Activated naive CD4-positive, alpha-beta T cell treated with anti-CD3 and anti-CD28 coated beads, Interleukin-2, amount 50 U/mL, for 24 hours (primary cell): ENCODE data around the gene KIF26A.

Experiments used
- H3K27ac Mint-ChIP-seq: one replicate; pipeline ENCODE4 v1.8.0; 2021; ENCODE audit warnings: mild to moderate bottlenecking, mixed read lengths
- H3K27me3 Mint-ChIP-seq: one replicate; pipeline ENCODE4 v1.8.0; 2021; ENCODE audit warnings: mixed read lengths
- H3K36me3 Mint-ChIP-seq: one replicate; pipeline ENCODE4 v1.8.0; 2021; ENCODE audit warnings: mixed read lengths
- H3K4me1 Mint-ChIP-seq: one replicate; pipeline ENCODE4 v1.8.0; 2021; ENCODE audit warnings: mixed read lengths
- H3K4me3 Mint-ChIP-seq: one replicate; pipeline ENCODE4 v1.8.0; 2021; ENCODE audit warnings: mild to moderate bottlenecking, mixed read lengths
- H3K9me3 Mint-ChIP-seq: one replicate; pipeline ENCODE4 v1.8.0; 2021; ENCODE audit warnings: mixed read lengths

The KIF26A gene

DNA sequence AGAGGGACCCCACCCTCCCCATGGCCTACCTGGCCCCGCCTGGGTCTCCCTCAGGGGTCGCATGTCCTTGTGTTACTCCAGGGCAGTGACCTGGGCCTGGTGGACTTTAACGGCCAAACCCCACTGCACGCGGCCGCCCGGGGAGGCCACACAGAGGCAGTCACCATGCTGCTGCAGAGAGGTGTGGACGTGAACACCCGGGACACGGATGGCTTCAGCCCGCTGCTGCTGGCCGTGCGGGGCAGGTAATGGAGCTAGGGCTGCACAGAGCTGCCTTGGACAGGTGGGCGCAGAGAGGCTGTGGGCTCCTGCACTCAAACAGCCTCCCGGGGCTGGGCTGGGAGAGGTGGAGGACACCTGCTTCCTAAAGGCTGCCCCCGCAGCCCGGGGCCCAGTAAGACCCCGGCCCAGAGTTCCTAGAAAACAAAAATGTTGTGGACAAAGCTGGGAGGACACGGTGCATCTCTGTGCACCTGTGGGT is 31.2 kb upstream of the KIF26A start:
- H3K27me3 Mint-ChIP-seq = no peaks in the 10 kb centered on the region
- H3K4me3 Mint-ChIP-seq = no peak overlapping the region
- H3K27ac Mint-ChIP-seq = no peak overlapping the region
- no peaks in the 10 kb centered on the region for H3K4me1 Mint-ChIP-seq
- no peaks in the 10 kb centered on the region for H3K36me3 Mint-ChIP-seq
- no peaks in the 10 kb centered on the region for H3K9me3 Mint-ChIP-seq

DNA sequence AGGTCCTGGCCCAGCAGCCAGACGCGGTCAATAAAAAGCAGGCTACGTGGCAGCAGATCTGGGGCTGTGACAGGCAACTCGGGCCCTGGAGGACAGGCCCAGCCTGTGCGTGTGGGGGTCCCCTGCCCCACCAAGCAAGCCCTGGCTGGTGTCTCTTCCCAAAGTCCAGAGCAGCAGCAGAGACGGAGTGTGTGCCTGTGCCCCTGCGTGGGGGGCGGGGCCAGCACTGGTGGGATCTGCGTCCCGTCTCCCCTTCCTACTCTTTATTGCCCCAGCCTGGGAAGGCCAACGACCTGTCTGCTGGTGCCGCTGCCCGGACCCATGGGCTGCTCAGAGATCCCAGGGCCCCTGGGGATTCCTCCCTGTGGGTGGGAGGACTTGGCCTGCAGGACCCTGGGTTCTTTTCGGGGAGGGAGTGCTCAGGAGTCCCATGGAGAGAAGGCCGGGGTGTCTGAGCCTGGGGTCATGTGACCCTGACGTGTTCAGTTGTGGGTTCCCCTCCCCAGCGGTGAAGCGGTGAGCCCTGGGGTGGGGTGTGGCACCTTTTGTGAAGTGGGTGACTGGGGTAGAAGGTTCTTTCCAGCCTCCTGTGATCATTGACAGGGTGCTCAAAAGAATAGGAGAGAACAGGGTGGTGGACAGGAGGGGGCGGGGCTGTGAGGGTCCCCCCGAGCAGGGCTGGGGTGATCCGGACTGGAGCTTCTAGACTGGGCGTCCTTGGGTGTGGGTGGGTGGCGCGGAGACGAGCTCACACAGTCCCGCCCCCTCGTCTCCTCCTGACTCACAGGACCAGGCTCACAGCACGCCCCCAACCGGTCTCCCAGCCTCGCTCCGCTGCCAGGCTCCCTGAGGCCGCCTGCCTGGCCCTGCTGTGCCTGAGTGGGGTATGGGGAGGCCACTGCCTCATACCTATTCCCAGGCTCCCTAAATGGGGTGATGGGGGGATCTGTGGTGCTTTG is 30.5 kb upstream of the KIF26A start:
- Mint-ChIP-seq H3K4me1 (no peaks in the 10 kb centered on the region), H3K27ac (no peak overlapping the region), H3K27me3 (no peaks in the 10 kb centered on the region), H3K9me3 (no peaks in the 10 kb centered on the region), H3K36me3 (no peaks in the 10 kb centered on the region), H3K4me3 (no peak overlapping the region)

DNA sequence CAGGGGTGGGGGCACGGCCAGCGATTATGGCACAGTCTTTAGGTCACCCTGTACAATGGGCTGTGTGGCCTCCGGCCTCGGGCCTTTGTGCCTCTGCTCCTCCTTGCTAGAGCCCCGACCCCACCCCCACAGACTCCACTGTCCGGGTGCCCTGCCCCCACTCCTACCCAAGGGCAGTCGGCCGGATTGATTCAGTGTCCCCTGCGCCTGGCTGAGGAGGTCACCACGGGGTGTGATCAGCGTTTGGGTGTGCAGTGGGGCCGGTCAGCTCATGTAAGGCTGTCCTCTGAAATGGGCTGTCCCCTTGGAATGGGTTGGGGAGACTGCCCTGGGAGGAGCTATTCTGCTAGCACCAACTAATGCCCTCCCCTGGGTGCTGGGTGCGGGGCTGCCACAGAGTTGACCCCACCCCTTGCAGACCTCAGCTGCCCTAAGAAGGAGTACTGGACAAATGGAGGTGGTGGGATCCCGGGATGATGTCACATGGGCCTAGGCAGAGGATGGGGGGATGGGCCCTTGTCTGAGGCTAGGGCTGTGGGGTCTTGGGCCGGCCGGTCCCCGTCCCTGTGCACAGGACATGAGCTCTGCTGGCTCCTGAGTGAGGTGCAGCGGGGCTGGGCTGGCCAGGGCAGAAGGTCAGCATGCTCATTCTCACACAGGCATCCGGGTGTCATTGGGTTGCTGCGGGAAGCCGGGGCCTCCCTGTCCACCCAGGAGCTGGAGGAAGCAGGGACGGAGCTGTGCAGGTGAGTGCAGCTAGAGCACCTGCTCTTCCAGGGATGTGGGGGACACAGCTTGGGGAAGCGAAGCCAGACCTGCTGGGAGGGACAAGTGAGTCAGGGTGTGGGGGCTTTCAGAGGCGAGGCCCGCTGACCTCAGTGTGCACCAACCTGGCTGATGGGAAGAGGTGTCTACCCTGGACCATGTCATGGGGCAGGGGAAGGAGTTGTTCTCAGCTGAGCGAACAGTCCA is 29.5 kb upstream of the KIF26A start:
- Mint-ChIP-seq H3K27me3 (no peaks in the 10 kb centered on the region), H3K4me1 (no peaks in the 10 kb centered on the region), H3K9me3 (no peaks in the 10 kb centered on the region), H3K36me3 (no peaks in the 10 kb centered on the region), H3K27ac (no peak overlapping the region), H3K4me3 (no peak overlapping the region)

DNA sequence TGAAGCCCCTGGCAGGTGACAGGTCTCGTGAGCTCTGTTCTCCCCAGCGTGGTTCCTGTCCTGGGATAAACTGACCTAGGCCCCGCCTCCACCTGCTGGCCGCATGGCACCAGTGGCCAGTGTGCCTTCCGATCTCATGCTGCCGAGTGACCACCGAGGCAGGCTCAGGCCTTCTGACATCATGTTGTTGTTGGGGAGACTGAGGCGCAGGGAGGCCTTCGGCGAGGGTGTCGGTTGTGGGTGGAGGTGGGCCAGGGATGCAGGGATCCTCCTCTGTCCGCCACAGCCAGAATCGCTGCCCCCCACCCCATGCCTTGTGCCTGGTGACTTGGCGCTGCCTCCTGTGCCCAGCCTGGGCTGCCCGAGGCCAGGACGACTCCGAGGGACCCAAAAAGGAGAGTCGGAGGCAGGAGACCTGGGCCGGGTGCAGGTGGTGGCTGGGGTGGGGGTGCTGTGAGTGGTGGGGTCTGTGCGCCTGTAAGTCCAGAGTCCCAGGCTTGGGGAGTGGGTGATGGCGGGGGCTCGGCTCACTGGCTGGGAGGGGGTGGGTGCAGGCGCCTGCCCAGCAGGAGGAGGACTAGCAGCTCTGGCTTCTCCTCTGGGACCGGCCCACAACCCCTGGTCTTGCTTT is 28.5 kb upstream of the KIF26A start:
- H3K36me3 Mint-ChIP-seq = no peaks in the 10 kb centered on the region
- no peaks in the 10 kb centered on the region for H3K4me1 Mint-ChIP-seq
- H3K9me3 Mint-ChIP-seq = no peaks in the 10 kb centered on the region
- H3K4me3 Mint-ChIP-seq = no peak overlapping the region
- H3K27ac Mint-ChIP-seq = no peak overlapping the region
- peaks cover 1% of the 10 kb centered on the region for H3K27me3 Mint-ChIP-seq

DNA sequence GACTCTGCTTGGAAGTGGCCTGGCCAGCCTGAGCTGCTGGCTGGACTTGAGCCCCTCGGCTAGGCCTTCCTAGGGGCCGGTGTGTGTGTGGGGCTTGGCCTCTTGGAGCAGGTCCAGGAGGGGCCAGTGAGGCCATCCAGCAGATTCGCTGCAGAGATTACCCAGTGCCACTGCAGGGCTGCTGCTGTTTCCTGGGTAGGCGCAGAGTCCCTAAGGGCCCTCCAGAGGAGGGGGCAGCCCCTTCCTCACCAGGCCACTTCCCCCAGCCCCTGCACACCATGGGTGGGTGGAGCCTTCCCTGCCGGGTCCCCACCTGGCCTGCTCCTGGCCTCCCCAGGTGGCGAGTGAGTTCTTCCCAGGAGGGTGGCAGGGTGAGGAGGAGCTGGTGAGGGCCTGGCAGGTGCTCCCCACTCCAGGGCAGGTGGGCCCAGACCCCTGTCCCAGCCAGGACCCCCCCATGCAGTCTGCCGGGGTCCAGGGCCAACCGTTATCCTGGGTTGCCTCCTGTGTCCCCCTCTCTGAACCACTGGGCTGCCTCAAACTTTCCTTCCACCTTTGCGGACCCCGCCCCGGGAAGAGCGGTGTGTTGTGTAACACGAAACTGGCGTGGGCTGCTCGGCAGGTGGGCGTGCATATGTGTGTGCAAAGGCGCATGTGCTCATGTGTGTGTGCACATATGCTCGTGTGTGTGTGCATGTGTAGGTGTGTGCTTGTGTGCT is 27.7 kb upstream of the KIF26A start:
- Mint-ChIP-seq H3K9me3 (no peaks in the 10 kb centered on the region), H3K27me3 (peaks cover 5% of the 10 kb centered on the region), H3K4me3 (no peak overlapping the region), H3K36me3 (no peaks in the 10 kb centered on the region), H3K4me1 (no peaks in the 10 kb centered on the region), H3K27ac (no peak overlapping the region)

DNA sequence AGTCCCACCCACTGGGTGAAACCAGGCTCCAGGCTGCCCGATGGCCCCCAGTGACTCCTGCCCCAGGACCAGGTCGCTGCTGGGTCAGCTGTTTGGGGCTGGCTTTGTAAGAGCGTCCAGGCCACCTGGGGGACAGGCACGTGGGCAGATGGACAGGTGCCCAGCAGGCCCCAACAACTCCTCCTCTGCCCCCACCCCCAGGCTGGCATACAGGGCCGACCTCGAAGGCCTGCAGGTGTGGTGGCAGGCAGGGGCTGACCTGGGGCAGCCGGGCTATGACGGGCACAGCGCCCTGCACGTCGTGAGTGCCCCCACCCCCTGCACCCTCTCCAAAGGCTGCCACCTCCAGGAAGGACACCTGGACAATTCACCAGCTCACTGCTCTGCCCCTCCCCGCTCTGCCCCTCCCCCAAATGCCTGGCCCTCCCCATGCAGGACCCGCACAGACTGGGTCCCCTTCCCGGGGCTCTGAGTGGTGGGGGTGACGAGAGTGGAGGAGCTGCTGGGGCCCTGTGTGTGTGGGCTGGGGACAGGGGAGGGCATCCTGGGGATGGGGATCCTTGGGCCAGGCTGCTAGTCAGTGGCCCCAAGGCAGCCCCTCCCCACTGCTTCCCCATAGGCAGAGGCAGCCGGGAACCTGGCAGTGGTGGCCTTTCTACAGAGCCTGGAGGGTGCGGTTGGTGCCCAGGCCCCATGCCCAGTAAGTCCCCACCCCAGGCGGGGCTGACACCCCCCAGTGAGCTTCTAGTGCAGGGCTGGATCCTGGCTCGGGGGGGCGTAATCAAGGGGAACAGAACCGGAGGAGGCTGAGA is 26.9 kb upstream of the KIF26A start:
- H3K9me3 Mint-ChIP-seq = no peaks in the 10 kb centered on the region

DNA sequence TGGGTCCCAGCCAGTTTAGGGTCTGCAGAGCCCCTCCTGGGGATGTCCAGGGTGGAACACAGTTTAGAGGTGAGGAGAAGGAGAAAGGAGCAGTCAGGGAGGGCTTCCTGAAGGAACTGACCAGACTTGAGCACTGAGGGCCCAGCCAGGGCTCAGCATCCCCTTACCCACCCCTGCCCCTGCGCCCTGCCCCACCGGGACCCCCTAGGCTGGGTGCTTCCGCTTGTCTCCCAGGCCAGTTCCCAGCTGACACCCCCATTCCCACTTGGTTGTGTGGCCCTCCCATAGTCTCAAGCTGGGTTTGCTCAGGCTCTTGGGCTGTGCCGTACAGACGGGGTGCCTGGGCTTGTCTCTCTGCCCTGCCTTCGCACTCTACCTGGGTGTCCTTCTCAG is 26.3 kb upstream of the KIF26A start:
- Mint-ChIP-seq H3K36me3 (no peaks in the 10 kb centered on the region), H3K9me3 (no peaks in the 10 kb centered on the region), H3K27me3 (peaks cover 10% of the 10 kb centered on the region), H3K27ac (no peak overlapping the region), H3K4me1 (no peaks in the 10 kb centered on the region), H3K4me3 (no peak overlapping the region)

More for the DNA sequence above, 26.9 kb upstream of the KIF26A start:
- Mint-ChIP-seq H3K4me1 (no peaks in the 10 kb centered on the region), H3K27me3 (peaks cover 10% of the 10 kb centered on the region), H3K27ac (no peak overlapping the region), H3K4me3 (no peak overlapping the region), H3K36me3 (no peaks in the 10 kb centered on the region)

DNA sequence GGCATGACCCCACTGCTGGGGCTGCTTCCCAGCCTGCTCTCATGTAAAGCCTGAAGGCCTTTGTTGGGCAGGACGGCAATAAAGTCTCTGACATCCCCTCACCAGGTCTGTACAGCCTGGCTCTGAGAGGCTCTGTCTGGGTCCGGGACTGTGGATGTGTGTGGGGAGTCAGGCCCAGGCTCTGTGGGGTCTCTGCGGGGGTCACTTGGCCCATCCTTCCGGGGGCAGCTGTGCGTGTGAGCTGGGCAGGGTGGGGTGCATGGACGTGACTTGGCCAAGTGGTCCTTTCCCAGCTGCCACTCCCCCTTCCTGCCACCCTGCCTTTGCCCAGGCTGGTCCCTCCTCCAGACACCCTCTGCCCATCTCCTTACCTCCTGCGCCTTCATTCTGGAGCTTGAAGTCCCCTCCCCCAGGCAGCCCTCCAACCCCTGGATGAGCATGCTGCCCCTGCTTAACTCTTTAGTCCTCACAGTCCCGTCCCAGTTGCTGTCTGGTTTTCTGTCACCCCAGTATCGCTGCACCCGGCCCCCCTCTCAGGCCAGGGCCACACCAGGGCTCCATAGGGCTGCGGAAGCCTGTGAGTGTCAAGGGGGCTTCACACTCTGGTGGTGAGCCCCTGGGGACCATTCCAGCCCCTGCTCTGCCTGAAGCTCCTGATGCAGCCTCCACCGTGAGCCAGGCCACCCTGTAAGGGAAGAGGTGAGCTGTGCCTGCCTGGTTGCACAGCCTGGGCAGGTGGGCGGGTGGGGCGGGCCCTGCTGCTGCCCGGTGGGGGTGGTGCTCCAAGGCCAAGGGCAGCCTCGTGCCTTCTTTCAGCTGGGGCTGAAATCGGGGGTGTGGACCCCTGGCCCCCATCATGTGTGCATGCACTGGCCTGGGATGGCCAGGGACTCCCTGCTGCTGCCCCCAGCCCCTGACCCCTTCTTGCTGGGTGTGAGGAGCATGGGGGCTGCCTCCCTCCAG is 25.5 kb upstream of the KIF26A start:
- Mint-ChIP-seq H3K36me3 (no peaks in the 10 kb centered on the region), H3K27ac (no peak overlapping the region), H3K9me3 (no peaks in the 10 kb centered on the region), H3K4me3 (no peak overlapping the region), H3K27me3 (peaks cover 12% of the 10 kb centered on the region), H3K4me1 (no peaks in the 10 kb centered on the region)

DNA sequence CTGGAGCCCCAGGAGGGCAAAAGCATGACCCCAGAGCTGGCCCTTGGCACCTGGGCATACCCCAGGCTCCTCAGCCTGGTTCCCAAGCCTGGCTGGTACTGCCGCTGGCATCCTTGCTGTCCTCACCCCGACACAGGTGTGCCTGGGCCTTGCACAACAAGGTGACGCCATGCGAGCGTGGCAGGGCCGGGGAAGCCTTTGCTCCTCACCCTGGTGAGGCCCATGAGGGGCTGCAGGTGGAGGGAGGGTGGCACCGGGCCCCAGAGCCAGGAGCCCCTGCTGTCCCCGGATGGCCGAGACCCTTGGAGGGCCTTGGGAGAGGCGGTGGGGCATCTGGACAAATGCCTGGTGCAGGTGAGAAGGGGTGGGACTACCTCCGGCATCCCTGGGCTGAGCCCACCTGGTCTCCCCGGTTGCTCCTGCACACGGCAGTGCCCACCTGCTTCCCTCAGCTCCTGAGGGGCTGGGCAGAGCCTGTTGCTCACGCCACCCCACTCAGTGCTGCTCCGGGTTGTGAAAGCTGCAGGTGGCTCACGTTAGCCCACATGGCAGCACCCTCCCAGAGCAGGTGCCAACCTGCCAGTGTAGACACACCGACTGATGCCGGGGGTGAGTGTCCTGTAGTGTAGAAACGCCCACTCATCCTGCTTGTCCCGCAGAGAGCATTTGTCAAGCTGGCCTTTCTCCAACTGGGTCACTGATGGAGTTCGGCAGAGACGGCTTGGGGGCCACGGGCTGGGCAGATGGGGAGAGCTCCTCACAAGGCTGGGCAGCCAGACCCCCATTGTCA is 24.6 kb upstream of the KIF26A start:
- no peaks in the 10 kb centered on the region for H3K9me3 Mint-ChIP-seq
- H3K4me1 Mint-ChIP-seq = no peaks in the 10 kb centered on the region
- H3K27me3 Mint-ChIP-seq = peaks cover 16% of the 10 kb centered on the region
- H3K4me3 Mint-ChIP-seq = no peak overlapping the region
- no peaks in the 10 kb centered on the region for H3K36me3 Mint-ChIP-seq
- no peak overlapping the region for H3K27ac Mint-ChIP-seq

DNA sequence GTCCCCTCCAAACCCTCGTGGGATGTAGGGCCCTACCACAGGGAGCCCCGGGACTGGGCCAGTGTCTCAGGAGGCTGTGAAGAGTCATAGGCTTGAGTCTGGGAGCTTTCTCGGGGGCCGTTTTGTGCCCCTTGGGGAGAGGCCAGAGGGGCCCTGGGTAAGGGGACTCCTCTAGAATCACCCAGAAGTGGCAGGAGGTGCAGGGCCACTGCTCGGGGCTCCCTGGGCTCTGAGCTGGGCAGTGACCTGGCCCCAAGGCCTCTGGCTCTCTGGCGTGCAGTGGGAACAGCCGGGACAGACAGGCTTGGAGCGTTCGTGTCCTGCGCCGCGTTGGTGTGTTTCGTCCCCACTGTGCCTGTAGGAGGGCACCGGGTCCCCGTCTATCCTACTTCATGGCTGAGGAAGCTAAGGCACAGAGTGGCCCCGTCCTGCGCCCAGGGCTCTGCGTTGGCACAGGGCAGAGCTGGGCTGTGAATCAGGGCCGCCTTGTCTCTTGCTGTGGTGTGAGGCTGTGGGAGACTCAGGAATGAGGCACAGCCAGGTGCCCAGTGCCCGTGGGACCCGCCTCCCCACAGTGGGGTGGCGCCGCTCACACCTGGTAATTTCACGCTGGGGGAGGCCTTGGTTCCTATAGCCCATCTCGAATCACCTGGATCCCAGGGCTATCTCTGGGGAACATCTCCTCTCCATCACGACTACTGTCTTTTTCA is 23.8 kb upstream of the KIF26A start:
- Mint-ChIP-seq H3K27me3 (peaks cover 22% of the 10 kb centered on the region), H3K27ac (no peak overlapping the region), H3K4me3 (no peak overlapping the region), H3K36me3 (no peaks in the 10 kb centered on the region), H3K4me1 (no peaks in the 10 kb centered on the region), H3K9me3 (no peaks in the 10 kb centered on the region)

DNA sequence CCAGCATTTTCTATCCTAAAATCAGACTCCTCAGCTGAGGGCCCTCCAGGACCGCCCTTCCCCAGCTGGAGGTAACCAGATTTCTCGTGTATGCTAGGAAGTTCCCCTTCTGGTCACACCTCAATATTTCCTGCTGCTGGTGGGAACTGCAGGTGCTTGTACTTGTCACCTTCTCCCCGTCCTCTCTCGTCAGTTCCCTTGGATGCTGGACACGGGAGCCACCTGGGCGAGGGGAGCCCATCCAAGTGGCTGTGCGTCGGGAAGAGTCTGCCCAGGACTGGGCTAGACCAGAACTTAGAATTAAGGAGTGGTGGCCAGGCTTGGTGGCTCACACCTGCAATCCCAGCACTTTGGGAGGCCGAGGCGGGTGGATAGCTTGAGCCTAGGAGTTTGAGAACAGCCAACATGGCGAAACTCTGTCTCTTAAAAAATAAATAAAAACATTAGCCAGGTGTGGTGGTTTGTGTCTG is 23.2 kb upstream of the KIF26A start:
- Mint-ChIP-seq H3K27me3 (peaks cover 22% of the 10 kb centered on the region), H3K9me3 (no peaks in the 10 kb centered on the region), H3K27ac (no peak overlapping the region), H3K4me3 (no peak overlapping the region), H3K36me3 (no peaks in the 10 kb centered on the region), H3K4me1 (no peaks in the 10 kb centered on the region)

DNA sequence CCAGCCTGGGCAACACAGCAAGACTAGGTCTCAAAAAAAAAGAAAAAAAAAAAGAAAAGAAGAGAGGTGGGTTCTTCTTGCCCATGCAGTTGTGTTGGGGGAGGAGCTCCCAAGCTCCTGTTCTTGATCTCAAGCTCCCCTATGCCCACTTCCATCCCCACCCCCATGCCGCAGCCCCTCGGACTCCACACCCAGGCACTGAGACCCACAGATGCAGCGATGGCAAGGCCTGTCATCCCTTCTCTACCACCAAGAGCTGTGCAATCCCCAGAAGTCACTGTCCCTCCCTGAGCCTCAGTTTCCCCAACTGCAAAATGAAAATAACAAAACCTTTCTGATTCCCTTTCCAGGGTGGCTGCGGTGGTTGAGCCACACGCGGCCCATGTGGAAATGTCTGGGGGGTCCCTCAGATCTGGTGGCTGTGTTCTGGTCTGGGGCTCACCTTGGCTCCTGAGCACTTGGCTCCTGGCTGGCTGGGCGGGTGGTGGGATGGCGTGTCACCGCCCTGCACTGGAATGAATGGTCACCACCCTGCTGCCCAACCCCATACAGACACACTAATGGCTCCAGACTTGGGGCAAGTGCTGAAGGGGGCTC is 22.6 kb upstream of the KIF26A start:
- Mint-ChIP-seq H3K27me3 (peaks cover 25% of the 10 kb centered on the region), H3K4me3 (peak overlapping the region; percentile 30), H3K9me3 (no peaks in the 10 kb centered on the region), H3K36me3 (no peaks in the 10 kb centered on the region), H3K27ac (no peak overlapping the region), H3K4me1 (no peaks in the 10 kb centered on the region)
